ENCODE data around the gene TAF5L.
A peak's percentile ranks its signal among the peaks of the same experiment; 100 is the strongest.

The TAF5L gene

DNA sequence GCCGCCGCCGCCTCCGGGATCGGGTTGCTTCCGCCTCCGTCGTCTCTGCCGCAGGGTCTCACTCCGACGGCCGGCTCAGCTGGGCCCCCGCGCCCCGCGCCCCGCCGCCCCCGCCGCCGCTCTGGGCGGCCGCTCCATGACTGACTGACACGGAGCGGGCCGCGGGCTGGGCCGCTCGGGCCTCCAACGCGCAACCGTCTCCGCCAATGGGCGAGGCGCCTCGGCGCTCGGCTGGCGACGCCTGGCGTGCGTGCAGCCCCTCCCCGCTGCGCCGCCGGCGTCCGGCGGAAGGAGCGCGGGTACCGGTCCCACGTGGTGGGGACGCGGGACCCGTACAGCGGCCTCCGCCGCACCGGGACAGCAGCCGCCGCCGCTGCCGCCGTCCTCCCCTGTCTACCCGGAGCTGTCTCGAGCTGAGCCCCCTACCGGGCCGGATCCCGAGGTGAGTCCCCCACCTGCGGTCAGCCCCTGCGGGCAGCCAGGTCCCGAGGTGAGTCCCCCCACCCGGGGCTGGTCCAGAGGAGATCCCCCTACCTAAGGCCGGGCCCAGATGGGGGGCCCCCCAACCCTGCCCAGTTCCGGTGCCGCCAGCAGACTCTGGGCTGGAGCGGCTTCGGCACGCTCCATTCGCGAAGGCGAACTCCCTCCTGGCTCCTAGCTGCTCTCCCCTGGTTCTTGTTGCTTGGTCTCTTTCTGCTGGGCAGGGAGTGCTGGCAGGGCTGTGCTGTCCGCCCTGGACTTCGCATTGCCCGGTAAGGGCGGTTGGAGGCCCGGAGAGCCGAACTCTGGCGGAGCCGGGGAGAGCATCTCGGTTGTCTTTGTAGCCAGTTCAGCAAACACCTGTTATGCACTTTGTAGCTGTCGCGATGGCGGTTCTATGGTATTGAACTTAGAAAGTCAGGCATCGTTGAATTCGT lies at the start of gene TAF5L, which contains the start of gene URB2:
Gene TAF5L, minus strand, starts transcription at position 208 of the 917 bp plus-strand sequence. CDS start 11,640 bp downstream, outside the sequence.
Gene URB2, plus strand, starts transcription at position 333 of the 917 bp plus-strand sequence. CDS start 1,387 bp downstream, outside the sequence.
- DNase-seq: peak; percentile 89

DNA sequence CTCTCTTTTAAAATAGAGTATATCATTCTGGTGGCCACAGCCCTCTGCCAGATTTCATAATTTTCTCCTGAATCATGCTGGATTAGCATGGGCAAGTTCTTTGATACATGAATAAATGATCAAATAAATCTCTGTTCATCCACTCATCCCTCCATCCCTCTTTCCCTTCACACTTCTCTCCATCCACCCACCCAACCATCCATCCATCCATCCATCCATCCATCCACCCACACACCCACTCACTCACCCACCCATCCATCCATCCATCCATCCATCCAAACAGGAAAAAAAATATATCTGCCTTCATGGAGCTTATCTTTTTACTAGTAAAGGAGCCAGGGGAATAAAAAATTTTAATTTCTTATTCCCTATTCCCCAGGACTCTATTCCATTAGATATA lies 49.5 kb upstream of the TAF5L start:
- no peak for DNase-seq

DNA sequence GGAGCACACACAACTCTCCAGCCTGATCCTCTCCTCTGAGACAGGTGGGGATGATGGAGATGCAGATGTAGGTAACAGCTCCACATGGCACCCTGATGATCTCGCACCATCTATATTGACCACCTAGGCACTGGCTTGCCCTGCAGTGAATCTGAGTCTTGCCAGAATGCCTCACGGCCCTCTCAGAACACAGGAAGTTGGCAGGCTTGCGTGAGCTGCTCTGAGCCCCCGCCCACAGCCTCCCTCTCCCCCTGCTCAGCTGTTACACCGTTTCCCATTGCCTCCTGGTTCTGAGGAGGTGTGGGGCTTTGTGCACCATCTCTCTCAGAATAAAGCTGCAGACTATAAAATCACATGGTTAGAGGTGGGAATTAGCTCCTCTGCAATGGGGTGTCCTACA lies 48.1 kb upstream of the TAF5L start:
- DNase-seq: no peak

DNA sequence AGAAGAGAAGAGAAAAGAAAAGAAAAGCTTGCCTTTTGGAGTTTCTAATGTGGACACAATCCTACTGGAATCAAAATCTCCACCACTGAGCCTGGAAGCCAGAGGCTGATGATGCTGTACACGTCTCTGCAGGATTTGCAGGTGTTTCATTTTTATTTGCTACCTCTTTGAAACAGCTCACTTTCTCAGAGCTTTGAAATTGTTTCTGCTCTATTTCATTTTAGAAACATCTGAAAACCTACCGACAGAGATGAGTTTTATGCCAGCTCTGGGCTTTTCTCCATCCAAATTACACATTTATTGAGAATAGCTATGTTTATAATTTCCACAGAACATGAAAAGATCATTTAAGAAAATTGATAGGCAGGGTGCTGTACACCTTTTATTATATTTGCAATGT lies 46.3 kb upstream of the TAF5L start:
- no peak for DNase-seq

DNA sequence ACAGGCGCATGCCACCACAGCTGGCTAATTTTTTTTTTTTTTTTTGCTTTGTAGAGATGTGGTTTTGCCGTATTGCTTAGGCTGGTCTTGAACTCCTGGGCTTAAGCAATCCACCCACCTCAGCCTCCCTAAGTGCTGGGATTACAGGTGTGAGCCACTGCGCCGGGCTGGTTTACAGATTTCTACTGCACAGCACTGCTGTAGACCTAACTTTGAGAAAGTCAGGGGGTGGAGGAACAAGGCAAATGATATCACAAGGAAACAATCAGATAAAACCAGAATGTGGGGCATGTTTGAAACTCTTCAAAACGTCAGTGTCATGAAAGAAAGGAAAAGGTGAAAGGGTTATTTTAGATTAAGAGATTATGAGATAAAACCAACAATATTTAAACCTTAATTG lies 45.4 kb upstream of the TAF5L start:
- peak; percentile 39 for DNase-seq

DNA sequence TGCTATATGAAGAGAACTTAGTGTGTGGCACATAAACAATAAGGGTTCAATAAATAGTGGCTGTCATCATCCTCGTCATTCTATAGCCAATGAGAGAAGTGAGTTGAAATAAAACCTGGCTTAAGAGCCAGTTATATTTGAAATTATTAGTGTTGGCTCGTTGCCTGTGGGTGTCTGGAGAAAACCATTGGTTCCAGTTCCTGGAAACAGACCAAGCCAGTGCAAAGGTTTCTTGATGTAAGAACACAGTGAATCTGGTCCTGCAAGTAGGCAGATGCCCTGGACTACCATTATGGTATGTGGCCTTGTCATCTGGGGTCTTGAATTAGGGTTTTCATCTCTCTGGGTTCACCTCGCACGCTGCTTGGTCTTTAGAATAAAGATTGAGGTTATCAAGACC lies 43.4 kb upstream of the TAF5L start:
- DNase-seq: no peak

DNA sequence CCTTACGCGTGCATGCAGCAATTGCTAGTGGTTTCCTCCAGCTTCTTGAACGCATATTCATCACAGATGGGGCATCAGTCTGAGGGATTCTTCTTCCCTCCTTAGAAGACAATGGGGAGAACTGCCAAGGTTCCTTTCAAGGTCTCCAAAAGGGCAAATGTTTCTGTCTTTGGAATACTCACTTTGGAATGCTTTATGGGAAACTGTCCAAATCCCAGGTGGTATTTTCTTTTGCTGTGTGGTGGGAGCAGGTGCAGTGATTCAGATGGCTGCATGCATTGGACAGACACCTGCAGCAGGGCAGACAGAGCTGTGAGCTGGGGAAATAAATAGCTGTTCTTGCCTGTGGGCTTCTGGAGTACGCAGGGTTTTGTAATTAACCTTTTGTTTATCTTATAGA lies 40.7 kb upstream of the TAF5L start:
- DNase-seq: no peak

DNA sequence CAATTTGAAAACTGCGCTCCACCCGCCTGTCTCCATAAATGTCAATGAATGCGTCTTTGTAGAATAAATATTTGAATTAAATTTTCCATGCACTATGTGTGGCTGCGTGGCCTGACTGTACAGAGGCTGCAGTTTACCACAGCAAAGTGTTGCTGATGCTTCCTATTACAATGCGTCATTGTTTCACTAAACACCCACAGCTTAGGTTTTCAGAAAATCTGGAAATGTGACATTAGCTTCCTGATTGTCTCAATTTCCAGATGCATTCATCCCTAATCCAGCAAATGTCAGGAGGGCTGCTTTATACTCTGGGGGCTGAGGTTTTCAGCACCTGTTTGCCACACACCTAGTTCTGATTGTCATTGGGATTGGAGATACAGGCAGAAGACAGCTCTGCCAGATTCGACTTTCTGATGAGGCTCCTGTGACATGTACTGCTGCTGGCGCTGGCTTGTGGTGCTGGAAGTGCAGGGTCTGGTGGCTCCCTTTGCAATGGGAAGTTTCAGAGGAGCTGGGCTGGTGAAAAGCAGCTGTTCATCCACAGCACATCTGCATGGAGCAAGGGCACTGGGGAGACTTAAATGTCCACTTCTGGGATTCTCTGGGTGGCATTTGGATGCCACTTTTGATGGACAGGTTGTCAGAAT lies 40.1 kb upstream of the TAF5L start:
- DNase-seq: no peak

DNA sequence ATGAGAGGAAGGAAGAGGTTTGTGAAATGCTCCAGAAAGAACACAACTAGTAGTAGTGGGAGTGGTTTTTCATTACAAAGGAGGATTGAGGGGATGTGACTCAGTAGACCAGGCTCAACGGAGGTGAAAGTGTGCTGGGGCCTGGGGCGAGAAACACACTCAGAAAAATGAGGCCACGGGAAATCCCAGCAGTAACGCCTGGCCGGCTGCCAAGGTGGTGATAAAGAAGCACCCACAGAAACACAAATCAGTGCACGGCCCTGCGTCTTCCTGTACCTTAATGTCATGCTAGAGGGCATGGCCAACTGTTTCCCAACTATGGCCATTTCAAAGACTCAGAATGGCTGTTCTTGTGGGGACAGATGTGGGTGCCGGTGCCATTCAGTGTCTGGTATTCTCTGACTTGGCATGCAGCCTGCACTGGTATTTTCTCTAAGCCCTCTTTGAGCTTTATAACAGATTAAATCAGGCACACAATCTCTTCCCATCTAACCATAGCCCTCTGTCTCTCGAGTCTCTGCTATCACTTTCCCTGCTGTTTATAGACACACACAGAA lies 38.3 kb upstream of the TAF5L start:
- peak; percentile 95 for DNase-seq

DNA sequence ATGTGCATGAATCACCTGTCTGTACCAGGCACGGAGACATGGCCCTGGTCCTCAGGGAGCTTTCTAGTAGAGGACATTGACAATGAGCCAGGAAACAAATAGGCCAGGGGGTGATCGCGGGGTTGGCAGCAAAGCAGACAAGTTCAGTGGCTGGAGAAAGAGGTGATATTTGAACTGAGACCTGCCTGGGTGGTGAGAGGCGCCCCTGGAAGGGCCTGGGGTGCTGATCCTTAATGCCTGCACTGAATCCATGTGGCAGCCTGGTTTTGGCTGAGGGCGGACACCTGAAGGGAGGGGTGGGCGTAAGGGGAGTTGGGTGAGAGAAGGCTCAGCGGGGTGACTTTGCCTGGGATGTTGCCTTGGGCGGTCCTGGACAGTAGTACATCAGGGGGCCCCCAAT lies 36.0 kb upstream of the TAF5L start:
- DNase-seq: no peak

DNA sequence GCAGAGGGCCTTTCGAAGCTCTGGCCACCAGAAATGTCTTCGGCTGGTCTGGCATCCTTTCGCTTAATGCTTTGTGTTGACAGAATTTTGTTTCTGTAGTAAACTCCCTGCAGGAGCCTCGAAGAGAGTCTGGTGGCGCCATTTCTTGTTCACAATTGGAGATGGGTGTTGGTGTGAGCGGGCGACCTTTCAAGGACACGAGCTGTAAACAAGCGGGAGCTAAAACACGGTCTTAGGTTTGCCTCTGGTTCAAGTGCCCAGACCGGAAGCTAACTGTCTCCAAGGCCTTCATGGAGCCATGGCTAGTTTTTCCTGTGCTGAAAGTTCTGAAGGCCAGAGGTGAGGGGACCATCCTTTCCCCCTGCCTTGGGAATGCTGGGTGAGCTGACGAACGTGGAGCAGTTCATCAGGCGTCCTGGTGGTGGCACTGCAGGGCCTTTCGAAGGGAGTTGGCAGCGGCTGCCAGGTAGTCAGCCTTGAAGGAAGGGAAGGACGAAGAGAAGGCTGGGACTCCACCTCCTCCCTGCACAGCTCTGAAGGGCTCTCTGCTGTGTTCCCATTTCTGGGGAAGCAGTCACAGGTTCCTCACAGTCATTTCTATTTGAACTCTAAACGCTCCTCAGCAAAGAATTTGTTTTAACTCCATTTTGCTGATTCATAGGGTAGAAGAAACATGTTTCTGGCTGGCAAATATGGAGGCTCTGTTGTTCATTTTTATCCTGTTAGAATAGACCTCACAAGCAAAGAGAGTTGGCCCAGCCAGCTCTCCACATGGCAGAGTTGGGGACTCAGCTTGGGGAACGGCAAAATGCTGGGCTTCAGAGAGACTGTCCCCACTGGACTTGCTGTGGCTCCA lies 35.3 kb upstream of the TAF5L start:
- DNase-seq: peak; percentile 82

DNA sequence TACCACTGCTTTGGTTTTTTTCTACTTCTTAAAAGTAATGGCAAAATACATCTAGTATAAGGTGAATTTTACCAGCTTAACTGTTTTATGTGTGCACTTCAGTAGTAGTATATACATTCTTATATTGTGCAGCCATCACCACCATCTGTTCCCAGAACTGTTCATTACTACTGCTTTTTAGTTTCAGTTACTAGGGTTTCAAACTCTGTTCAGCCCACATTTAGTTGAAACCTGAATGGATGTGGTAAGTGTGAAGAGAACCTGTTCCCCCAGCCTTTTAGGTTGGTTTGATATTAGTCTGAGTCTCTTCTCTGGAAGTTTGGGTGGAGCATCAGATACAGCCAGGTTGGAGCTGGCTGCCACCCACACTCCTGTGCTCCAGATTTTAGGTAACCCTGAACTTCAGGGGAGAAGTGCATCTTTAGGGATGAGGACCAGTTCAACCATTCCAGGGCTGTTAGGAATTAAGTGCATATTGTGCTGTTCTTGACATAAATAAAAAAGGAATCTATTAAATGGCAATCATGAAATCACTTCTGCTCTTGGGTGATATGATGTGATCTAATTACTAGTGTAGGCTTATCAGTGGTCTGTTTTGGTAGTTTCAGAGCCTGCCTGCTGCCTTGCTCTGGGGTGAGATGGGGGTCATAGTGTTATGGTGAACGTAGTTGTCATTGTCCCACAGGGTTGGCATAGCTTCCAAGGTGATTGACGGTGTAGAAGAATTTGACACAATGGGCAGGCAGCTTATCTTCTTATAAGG lies 32.3 kb upstream of the TAF5L start:
- no peak for DNase-seq

DNA sequence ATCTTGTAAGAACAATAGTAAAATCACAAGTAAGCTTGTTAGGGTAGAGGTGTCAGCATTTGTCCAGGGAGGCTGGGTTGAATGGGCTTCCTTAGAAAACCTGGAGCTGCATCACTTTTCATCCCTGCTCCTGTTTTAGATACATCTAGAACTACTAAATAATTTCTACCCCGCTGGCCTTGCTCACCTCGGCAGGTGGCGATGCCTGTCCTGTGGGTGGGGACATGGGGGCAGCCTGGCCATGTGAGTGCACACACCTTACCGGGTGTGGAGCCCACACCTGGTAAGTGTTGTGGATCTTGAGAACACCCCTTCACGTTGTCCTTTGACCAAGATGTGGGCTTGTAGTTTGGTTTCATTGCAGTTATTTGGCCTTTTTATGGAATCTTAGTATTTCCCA lies 29.9 kb upstream of the TAF5L start:
- no peak for DNase-seq

DNA sequence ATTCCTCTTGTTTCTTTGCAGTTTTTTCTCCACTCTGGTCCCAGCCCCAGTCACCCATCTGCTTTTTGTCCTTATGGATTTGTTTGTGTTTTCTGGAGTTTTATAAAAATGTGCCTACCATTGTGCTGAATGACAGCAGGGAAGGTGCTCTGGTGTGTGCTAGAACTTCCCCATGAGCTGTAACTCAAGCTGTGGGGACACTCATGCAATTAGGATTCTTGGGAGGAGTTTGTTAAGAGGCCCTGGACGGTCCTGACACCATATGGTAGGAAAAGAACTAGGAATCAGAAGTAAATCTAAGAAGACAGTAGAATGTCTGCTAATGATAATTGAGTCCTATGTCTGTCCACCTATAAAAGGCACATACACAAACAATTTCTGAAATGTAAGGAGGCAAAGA lies 27.5 kb upstream of the TAF5L start:
- DNase-seq: no peak

DNA sequence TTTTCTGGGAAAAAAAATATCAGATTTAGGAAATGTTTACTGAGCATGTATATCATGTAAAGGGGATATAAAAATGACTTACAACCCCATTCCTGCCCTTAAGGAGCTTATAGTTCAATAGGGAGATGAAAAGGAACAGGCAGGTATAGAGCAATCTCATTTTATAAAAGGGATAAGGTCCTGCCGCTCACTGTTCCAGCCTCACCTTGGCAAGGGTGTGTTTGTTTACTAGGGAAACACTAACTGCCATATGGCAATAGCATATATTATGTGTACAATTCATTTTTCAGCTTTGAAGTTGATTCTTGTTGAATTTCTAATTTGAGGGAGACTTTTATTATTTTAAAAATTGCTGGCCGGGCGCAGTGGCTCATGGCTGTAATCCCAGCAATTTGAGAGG lies 25.6 kb upstream of the TAF5L start:
- no peak for DNase-seq

DNA sequence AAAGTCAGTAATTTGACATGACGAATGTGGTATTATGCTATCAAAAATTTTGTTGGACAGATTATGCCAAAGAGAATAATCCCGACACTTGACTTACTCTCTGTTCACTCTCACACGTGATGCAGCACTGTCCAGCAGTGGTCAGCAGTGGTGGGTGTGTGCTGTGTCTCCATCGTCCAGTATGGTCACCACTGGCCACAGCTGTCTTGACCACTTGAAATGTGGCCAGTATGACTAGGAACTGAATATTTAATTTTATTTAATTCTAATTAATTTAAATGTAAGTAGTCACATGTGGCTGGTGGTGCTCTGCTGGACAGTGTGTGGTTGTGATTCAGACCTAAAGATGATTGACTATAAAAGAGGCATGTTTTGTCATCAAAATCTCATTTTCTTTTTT lies 24.1 kb upstream of the TAF5L start:
- DNase-seq: no peak

DNA sequence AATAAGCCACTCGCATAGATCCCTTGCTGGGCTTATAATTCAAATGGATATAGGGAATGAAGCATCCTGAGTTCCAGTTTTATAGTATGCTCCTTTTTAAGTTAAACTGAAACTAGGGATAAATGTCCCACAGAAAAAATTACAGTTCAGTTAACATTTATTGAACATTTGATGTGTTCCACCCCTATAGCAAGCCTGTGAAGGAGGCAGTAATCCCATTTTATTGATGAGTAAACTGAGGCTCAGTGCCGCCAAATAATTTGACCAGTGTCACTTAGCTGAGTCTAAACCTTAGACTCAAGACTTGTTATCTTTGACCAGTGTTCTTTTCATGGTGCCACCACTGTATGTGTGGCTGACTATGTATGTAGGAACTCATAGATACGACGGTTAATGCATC lies 22.5 kb upstream of the TAF5L start:
- DNase-seq: no peak

DNA sequence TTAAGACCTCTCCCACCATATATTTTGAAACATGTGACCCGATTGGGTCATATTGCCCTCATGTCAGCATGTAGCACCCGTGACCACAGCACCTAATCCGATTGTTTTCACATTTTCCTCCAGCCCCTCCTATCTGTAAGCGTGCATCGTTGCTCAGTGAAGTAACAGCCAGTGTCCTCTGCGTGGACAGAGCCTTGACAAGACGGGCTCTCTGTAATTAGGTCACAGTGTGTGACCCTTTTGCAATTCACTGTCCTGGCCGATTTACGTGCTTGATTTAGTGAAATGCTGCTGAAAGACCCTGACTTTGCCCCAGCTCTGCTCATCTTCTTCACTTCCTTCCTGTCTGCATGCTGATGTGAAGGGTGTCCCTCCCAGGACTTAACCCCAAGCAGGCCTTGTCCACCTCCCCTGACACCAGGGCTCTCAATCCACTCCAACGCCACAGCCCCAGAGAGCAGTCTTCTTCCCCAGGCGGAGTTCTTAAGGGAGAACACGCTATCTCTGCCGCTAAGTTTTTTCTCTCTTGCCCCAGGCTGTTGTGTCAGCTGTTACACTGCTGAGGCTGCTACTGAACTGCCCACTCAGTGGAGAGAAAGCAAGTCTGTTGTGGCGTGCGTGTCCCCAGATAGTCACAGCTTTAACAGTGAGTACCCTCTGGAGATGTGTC lies 19.5 kb upstream of the TAF5L start:
- no peak for DNase-seq

DNA sequence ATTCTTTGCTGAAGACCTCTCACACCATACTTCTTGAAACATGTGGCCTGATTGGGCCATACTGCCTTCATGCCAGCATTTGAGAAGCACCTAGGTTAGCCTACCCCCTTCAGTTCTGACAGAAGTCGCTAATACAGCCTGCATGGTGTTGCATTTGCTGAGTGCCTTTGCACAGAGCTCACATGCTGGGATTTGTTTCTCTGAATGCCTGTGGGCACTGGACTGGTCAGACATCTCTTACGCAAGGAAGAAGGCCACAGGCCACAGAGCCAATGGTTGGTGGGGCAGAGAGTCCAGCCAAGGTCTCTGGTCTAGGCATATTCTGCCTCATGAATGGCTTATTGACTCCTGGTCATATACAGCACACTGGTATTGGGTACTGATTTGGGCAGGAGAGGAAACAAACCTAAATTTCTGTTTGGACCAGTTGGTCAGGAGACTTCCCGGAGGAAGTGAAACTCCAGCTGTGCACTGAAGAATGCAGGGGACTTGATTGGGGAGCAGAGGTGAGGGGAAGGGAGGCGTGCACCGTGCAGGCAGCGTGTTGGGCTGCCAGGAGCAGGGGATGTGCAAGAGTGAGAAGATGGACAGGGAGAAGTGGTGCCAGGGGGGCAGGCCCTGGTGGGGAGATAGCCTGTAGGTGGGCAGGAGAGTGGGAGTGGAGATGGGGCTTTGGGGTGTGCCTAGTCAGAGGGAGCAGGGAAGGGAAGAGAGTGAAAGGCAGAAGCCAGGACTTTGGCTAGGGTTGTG lies 18.2 kb upstream of the TAF5L start:
- no peak for DNase-seq

DNA sequence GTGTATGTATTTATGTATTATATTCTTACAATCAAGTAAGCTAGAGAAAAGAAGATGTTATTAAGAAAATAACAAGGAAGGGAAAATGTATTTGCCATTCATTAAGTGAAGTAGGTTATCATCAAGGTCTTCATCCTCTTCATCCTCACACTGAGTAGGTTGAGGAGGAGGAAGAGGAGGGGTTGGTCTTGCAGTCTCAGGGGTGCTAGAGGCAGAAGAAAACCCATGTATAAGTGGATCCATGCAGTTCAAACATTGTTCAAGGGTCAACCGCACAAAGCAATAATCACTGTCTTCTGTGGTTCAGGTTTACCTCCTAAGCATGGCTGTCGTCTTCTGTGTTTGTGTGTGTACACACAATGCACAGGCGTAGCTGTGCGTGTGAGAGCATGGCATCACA lies 17.0 kb upstream of the TAF5L start:
- no peak for DNase-seq

DNA sequence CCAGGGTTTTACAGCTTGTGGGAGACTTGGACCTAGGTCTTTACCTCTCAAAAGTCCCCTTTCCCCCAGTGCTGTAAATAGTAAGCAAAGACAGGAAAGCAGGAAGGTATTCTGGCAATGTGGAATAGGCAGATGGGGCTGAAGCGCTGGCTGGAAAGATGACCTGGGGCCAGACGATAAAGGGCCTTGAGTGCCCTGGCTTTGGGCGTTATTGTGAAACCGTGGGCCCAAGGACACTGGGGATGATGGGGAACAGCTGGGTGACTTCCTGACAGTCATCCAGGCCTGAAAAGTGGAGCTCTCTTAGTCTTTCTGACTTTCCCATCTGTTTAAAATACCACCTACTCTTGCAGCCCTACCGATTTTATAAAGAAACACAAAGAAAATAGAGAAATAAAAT lies 16.5 kb upstream of the TAF5L start:
- no peak for DNase-seq
